ENCODE results near the gene SEMA7A. TPM values are rescaled to one million over a fixed set of nuclear protein-coding genes. Genes with fewer than 3 reads are reported as not detected.

Gene SEMA7A
- total RNA-seq, 2 experiments from 2014 or later: 15.2 to 15.8 TPM

GRCh38 chr15:74387621-74388362 lies 46.0 kb downstream of the SEMA7A start:
- POLR2A ChIA-PET: interaction anchor here (0.9 to 2.9 kb wide), 4 partner anchors 8 to 17 kb away, joined by 3 to 14 read pairs (median 3); no protein-coding TSS in a partner anchor
- H3K36me3 Mint-ChIP-seq: no peaks in the 10 kb centered on the region
- DNase-seq (no peak), ATAC-seq (ENCODE audit: low read depth) (no peak)
- H3K27me3 Mint-ChIP-seq: no peaks in the 10 kb centered on the region
- no peak overlapping the region for H3K4me3 Mint-ChIP-seq
- peaks cover 60% of the 10 kb centered on the region for H3K4me1 Mint-ChIP-seq
- H3K27ac Mint-ChIP-seq: no peak overlapping the region
- H3K9me3 Mint-ChIP-seq: no peaks in the 10 kb centered on the region

- Mint-ChIP-seq H3K36me3 (no peaks in the 10 kb centered on the region), H3K4me1 (peaks cover 60% of the 10 kb centered on the region), H3K9me3 (no peaks in the 10 kb centered on the region), H3K27me3 (no peaks in the 10 kb centered on the region), H3K4me3 (no peak overlapping the region), H3K27ac (peak overlapping the region; percentile 51)
- POLR2A ChIA-PET: interaction anchor here (0.6 to 5.3 kb wide), 3 partner anchors 9 to 153 kb away, joined by 3 to 27 read pairs (median 7); partner anchors contain the start of gene ARID3B
- ATAC-seq (ENCODE audit: low read depth) (no peak), DNase-seq (peak; percentile 32)
These were observed 46.6 kb downstream of the SEMA7A start for GRCh38 chr15:74387141-74387541.

- ATAC-seq (ENCODE audit: low read depth) (no peak), DNase-seq (no peak)
- H3K4me1 Mint-ChIP-seq: peaks cover 55% of the 10 kb centered on the region
- POLR2A ChIA-PET: interaction anchor here (0.6 to 5.3 kb wide), 5 partner anchors 9 to 154 kb away, joined by 3 to 109 read pairs (median 13); partner anchors contain the start of gene ARID3B
- H3K4me3 Mint-ChIP-seq: no peak overlapping the region
- H3K36me3 Mint-ChIP-seq: no peaks in the 10 kb centered on the region
- no peaks in the 10 kb centered on the region for H3K27me3 Mint-ChIP-seq
- no peaks in the 10 kb centered on the region for H3K9me3 Mint-ChIP-seq
- peak overlapping the region; percentile 78 for H3K27ac Mint-ChIP-seq
These were observed 47.1 kb downstream of the SEMA7A start for GRCh38 chr15:74386496-74387140.

- POLR2A ChIA-PET: interaction anchor here (0.9 to 5.3 kb wide), 16 partner anchors 8 to 155 kb away, joined by 3 to 109 read pairs (median 8); partner anchors contain the start of genes ARID3B, SEMA7A and UBL7
- Mint-ChIP-seq H3K27me3 (no peaks in the 10 kb centered on the region), H3K4me1 (peaks cover 48% of the 10 kb centered on the region), H3K9me3 (no peaks in the 10 kb centered on the region), H3K27ac (peak overlapping the region; percentile 91), H3K4me3 (no peak overlapping the region), H3K36me3 (no peaks in the 10 kb centered on the region)
- no peak for DNase-seq
- ATAC-seq (ENCODE audit: low read depth): no peak
These were observed 48.0 kb downstream of the SEMA7A start for GRCh38 chr15:74385733-74386132.

- Mint-ChIP-seq H3K27me3 (no peaks in the 10 kb centered on the region), H3K9me3 (no peaks in the 10 kb centered on the region), H3K4me3 (peak overlapping the region; percentile 69), H3K36me3 (no peaks in the 10 kb centered on the region), H3K4me1 (peaks cover 45% of the 10 kb centered on the region), H3K27ac (peak overlapping the region; percentile 91)
- peak; percentile 84 for ATAC-seq (ENCODE audit: low read depth)
- DNase-seq: peak; percentile 62
- POLR2A ChIA-PET: interaction anchor here (0.5 to 5.3 kb wide), 21 partner anchors 9 to 687 kb away, joined by 3 to 109 read pairs (median 7); partner anchors contain the start of genes ARID3B, CLK3, SEMA7A and UBL7
These were observed 48.7 kb downstream of the SEMA7A start for GRCh38 chr15:74384881-74385643.

- peaks cover 45% of the 10 kb centered on the region for H3K4me1 Mint-ChIP-seq
These were observed 49.2 kb downstream of the SEMA7A start for GRCh38 chr15:74384566-74384880.

GRCh38 chr15:74383695-74384565 lies 49.8 kb downstream of the SEMA7A start:
- H3K9me3 Mint-ChIP-seq: no peaks in the 10 kb centered on the region
- ATAC-seq (ENCODE audit: low read depth) (peak; percentile 49), DNase-seq (peak; percentile 61)
- H3K27ac Mint-ChIP-seq: peak overlapping the region; percentile 91
- peak overlapping the region; percentile 69 for H3K4me3 Mint-ChIP-seq
- no peaks in the 10 kb centered on the region for H3K27me3 Mint-ChIP-seq
- POLR2A ChIA-PET: interaction anchor here (0.8 to 5.3 kb wide), 16 partner anchors 10 to 231 kb away, joined by 3 to 109 read pairs (median 7); partner anchors contain the start of genes ARID3B, CLK3, SEMA7A and UBL7
- H3K4me1 Mint-ChIP-seq: peaks cover 46% of the 10 kb centered on the region
- H3K36me3 Mint-ChIP-seq: no peaks in the 10 kb centered on the region

More at GRCh38 chr15:74384566-74384880, 49.2 kb downstream of the SEMA7A start:
- peak overlapping the region; percentile 91 for H3K27ac Mint-ChIP-seq
- peak; percentile 51 for DNase-seq
- H3K27me3 Mint-ChIP-seq: no peaks in the 10 kb centered on the region
- H3K36me3 Mint-ChIP-seq: no peaks in the 10 kb centered on the region
- ATAC-seq (ENCODE audit: low read depth): no peak
- no peaks in the 10 kb centered on the region for H3K9me3 Mint-ChIP-seq
- H3K4me3 Mint-ChIP-seq: peak overlapping the region; percentile 69
- POLR2A ChIA-PET: interaction anchor here (0.5 to 5.3 kb wide), 22 partner anchors 9 to 687 kb away, joined by 3 to 109 read pairs (median 6); partner anchors contain the start of genes ARID3B, CLK3, SEMA7A and UBL7

- peaks cover 50% of the 10 kb centered on the region for H3K4me1 Mint-ChIP-seq
- no peaks in the 10 kb centered on the region for H3K36me3 Mint-ChIP-seq
- ATAC-seq (ENCODE audit: low read depth) (no peak), DNase-seq (no peak)
- peak overlapping the region; percentile 69 for H3K4me3 Mint-ChIP-seq
- no peaks in the 10 kb centered on the region for H3K9me3 Mint-ChIP-seq
- POLR2A ChIA-PET: interaction anchor here (1.0 to 5.3 kb wide), 12 partner anchors 17 to 157 kb away, joined by 3 to 109 read pairs (median 10); partner anchors contain the start of genes ARID3B, SEMA7A and UBL7
- H3K27me3 Mint-ChIP-seq: no peaks in the 10 kb centered on the region
- H3K27ac Mint-ChIP-seq: peak overlapping the region; percentile 91
These were observed 50.5 kb downstream of the SEMA7A start for GRCh38 chr15:74383286-74383685.

GRCh38 chr15:74382004-74382816 lies 51.5 kb downstream of the SEMA7A start:
- H3K27ac Mint-ChIP-seq: peak overlapping the region; percentile 76
- peaks cover 53% of the 10 kb centered on the region for H3K4me1 Mint-ChIP-seq
- POLR2A ChIA-PET: interaction anchor here (0.6 to 5.3 kb wide), 8 partner anchors 18 to 239 kb away, joined by 3 to 67 read pairs (median 10); partner anchors contain the start of genes ARID3B and SEMA7A
- no peak overlapping the region for H3K4me3 Mint-ChIP-seq
- no peaks in the 10 kb centered on the region for H3K27me3 Mint-ChIP-seq
- DNase-seq: peak; percentile 89
- H3K9me3 Mint-ChIP-seq: no peaks in the 10 kb centered on the region
- peak; percentile 45 for ATAC-seq (ENCODE audit: low read depth)
- no peaks in the 10 kb centered on the region for H3K36me3 Mint-ChIP-seq

- H3K4me3 Mint-ChIP-seq: no peak overlapping the region
- no peaks in the 10 kb centered on the region for H3K27me3 Mint-ChIP-seq
- H3K9me3 Mint-ChIP-seq: no peaks in the 10 kb centered on the region
- peaks cover 54% of the 10 kb centered on the region for H3K4me1 Mint-ChIP-seq
- POLR2A ChIA-PET: interaction anchor here (1.7 to 4.8 kb wide), 2 partner anchors 51 to 58 kb away, joined by 15 to 67 read pairs; partner anchors contain the start of gene SEMA7A
- no peak for ATAC-seq (ENCODE audit: low read depth)
- DNase-seq: peak; percentile 27
- peak overlapping the region; percentile 76 for H3K27ac Mint-ChIP-seq
- H3K36me3 Mint-ChIP-seq: no peaks in the 10 kb centered on the region
These were observed 52.3 kb downstream of the SEMA7A start for GRCh38 chr15:74381481-74381880.

- POLR2A ChIA-PET: no interaction called here
- DNase-seq: no peak
- no peaks in the 10 kb centered on the region for H3K36me3 Mint-ChIP-seq
- H3K9me3 Mint-ChIP-seq: no peaks in the 10 kb centered on the region
- ATAC-seq (ENCODE audit: low read depth): no peak
- H3K27me3 Mint-ChIP-seq: no peaks in the 10 kb centered on the region
- peaks cover 55% of the 10 kb centered on the region for H3K4me1 Mint-ChIP-seq
- no peak overlapping the region for H3K27ac Mint-ChIP-seq
- H3K4me3 Mint-ChIP-seq: no peak overlapping the region
These were observed 52.6 kb downstream of the SEMA7A start for GRCh38 chr15:74381190-74381453.

Data from activated naive CD8-positive, alpha-beta T cell treated with anti-CD3 and anti-CD28 coated beads, Interleukin-2, amount 10 ng/mL, durations not matched to agents 7 days and 5 days (primary cell).